Mesenchymal stem cell (in vitro differentiated cells and primary cell): ENCODE data around the gene GPHA2.
A peak's percentile ranks its signal among the peaks of the same experiment; 100 is the strongest.

Experiments
- DNase-seq: peaks from one replicate; pipeline ENCODE4 v3.0.0-alpha.2; 2013
- H2AFZ ChIP-seq: one replicate; pipeline ENCODE4 v1.6.1; 2013; ENCODE audit warnings: low read depth, mild to moderate bottlenecking, control low read depth, inconsistent platforms, low read length, moderate library complexity
- H2AK5ac ChIP-seq: 2 replicates; pipeline ENCODE4 v1.6.1; 2013; ENCODE audit warnings: low read length, moderate library complexity, mild to moderate bottlenecking, inconsistent platforms; ENCODE audit not compliant: severe bottlenecking
- H2BK120ac ChIP-seq: one replicate; pipeline ENCODE4 v1.6.1; 2013; ENCODE audit warnings: low read depth, mild to moderate bottlenecking, inconsistent platforms, low read length, moderate library complexity
- H2BK12ac ChIP-seq, 2 experiments: one replicate each; pipeline ENCODE4 v1.6.1; 2013; ENCODE audit warnings: inconsistent platforms in 2 of 2, low read length in 2 of 2, mild to moderate bottlenecking in 2 of 2, moderate library complexity in 2 of 2, control low read depth in 1 of 2
- H2BK15ac ChIP-seq: one replicate; pipeline ENCODE4 v1.6.1; 2013; ENCODE audit warnings: mild to moderate bottlenecking, low read depth, inconsistent platforms; ENCODE audit not compliant: poor library complexity, severe bottlenecking
- H2BK5ac ChIP-seq: 2 replicates; pipeline ENCODE4 v1.6.1; 2013; ENCODE audit warnings: low read depth, mild to moderate bottlenecking, low read length, control low read depth, inconsistent platforms; ENCODE audit not compliant: poor library complexity, severe bottlenecking
- H3K14ac ChIP-seq, 2 experiments: one replicate each; pipeline ENCODE4 v1.6.1; 2013; ENCODE audit warnings: inconsistent platforms in 2 of 2, low read length in 2 of 2, control low read depth in 1 of 2, mild to moderate bottlenecking in 1 of 2, moderate library complexity in 1 of 2
- H3K18ac ChIP-seq, 2 experiments: one replicate each; pipeline ENCODE4 v1.6.1; 2013; ENCODE audit warnings: inconsistent platforms in 2 of 2, low read length in 2 of 2, control low read depth in 1 of 2, low read depth in 1 of 2, mild to moderate bottlenecking in 1 of 2
- H3K23ac ChIP-seq, 2 experiments: one replicate each; pipeline ENCODE4 v1.6.1; 2013; ENCODE audit warnings: inconsistent platforms in 2 of 2, low read length in 2 of 2, mild to moderate bottlenecking in 2 of 2, moderate library complexity in 2 of 2, control low read depth in 1 of 2
- H3K27ac ChIP-seq: 2 replicates; pipeline ENCODE4 v1.5.1; 2013; ENCODE audit warnings: mild to moderate bottlenecking, moderate library complexity, low read length, control low read depth, inconsistent platforms; ENCODE audit not compliant: poor library complexity, severe bottlenecking
- H3K27me3 ChIP-seq, 2 experiments: 2 replicates each; pipeline versions ENCODE4 v1.6.1 to v1.7.0; 2013; ENCODE audit warnings: low read length in 2 of 2, mild to moderate bottlenecking in 2 of 2, moderate library complexity in 2 of 2, control low read depth in 1 of 2, inconsistent platforms in 1 of 2; ENCODE audit not compliant: control insufficient read depth in 1 of 2, insufficient read depth in 1 of 2
- H3K36me3 ChIP-seq, 2 experiments: 2 replicates each; pipeline versions ENCODE4 v1.6.1 to v1.7.0; 2013; ENCODE audit warnings: low read length in 2 of 2, control low read depth in 1 of 2, inconsistent platforms in 1 of 2, low read depth in 1 of 2, mild to moderate bottlenecking in 1 of 2; ENCODE audit not compliant: insufficient read depth in 2 of 2, control insufficient read depth in 1 of 2
- H3K4ac ChIP-seq, 2 experiments: one replicate each; pipeline ENCODE4 v1.6.1; 2013; ENCODE audit warnings: inconsistent platforms in 2 of 2, low read length in 2 of 2, mild to moderate bottlenecking in 2 of 2, moderate library complexity in 2 of 2, control low read depth in 1 of 2, low read depth in 1 of 2
- H3K4me1 ChIP-seq: 2 replicates; pipeline ENCODE4 v1.6.1; 2013; ENCODE audit warnings: low read depth, low read length, control low read depth; ENCODE audit not compliant: control insufficient read depth, insufficient read depth
- H3K4me2 ChIP-seq: 2 replicates; pipeline ENCODE4 v1.6.1; 2013; ENCODE audit warnings: low read length, mild to moderate bottlenecking, inconsistent platforms; ENCODE audit not compliant: poor library complexity, severe bottlenecking
- H3K4me3 ChIP-seq, 2 experiments: 2 replicates each; pipeline versions ENCODE4 v1.5.1 to v1.7.0; 2013; ENCODE audit warnings: low read length in 2 of 2, mild to moderate bottlenecking in 2 of 2, control low read depth in 1 of 2, low read depth in 1 of 2; ENCODE audit not compliant: insufficient read depth in 1 of 2
- H3K79me1 ChIP-seq: replicated peaks from 2 replicates; pipeline ENCODE4 v1.6.1; 2013; ENCODE audit warnings: mild to moderate bottlenecking, control low read depth, low read length, inconsistent platforms; ENCODE audit not compliant: poor library complexity, severe bottlenecking
- H3K9ac ChIP-seq: 2 replicates; pipeline ENCODE4 v1.7.0; 2013; ENCODE audit warnings: mild to moderate bottlenecking, low read length, moderate library complexity
- H3K9me3 ChIP-seq: 2 replicates; pipeline ENCODE4 v1.7.0; 2013; ENCODE audit warnings: mild to moderate bottlenecking, low read length; ENCODE audit not compliant: control insufficient read depth
- H4K8ac ChIP-seq: one replicate; pipeline ENCODE4 v1.6.1; 2013; ENCODE audit warnings: inconsistent platforms, mild to moderate bottlenecking, low read length, moderate library complexity
- H4K91ac ChIP-seq: one replicate; pipeline ENCODE4 v1.6.1; 2013; ENCODE audit warnings: mild to moderate bottlenecking, low read length, inconsistent platforms
- WGBS: methylation state at CpG from one replicate; pipeline ENCODE4 v1.1.7; 2013; ENCODE audit warnings: mixed read lengths; 5-methylcytosine and 5-hydroxymethylcytosine counted together

The GPHA2 gene

DNA sequence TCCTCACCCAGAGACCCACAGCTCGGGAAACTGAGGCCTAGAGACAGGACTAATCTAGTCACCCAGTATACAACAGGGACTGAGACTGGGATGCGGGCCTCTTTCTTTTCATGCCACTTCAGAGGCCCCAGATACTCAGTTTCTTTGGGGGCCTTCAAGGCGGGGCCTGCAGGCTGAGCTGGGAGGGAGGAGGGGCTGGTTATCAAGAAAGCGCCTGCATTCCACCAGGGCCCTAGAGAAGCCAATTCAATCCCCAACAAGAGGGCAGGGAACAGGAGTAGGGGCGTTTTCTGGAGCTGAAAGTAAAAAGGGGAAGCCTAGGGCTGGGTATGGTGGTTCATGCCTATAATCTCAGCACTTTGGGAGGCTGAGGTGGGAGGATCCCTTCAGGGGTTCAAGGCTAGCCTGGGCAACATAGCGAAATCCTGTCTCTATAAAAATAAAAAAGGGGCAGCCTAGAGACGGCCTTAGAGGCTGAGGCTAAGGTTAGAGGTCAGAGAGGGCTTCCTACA, 20.3 kb downstream of the GPHA2 start:
- no peak overlapping the region for H2AFZ ChIP-seq
- no peaks in the 10 kb centered on the region for H3K27me3 ChIP-seq
- peak overlapping the region; percentile 29 for H2BK15ac ChIP-seq
- H3K4me1 ChIP-seq, result peaks cover 16% of the 10 kb centered on the region
- no peak overlapping the region for H3K4ac ChIP-seq
- H3K18ac ChIP-seq, result peak overlapping the region in 1 of 2 experiments; percentile 11
- peak overlapping the region; percentile 98 for H3K9ac ChIP-seq
- H3K79me1 ChIP-seq, result peaks cover 26% of the 10 kb centered on the region
- H2BK120ac ChIP-seq, result no peak overlapping the region
- H3K23ac ChIP-seq, result no peak overlapping the region
- no peak overlapping the region for H4K8ac ChIP-seq
- H3K9me3 ChIP-seq, result no peaks in the 10 kb centered on the region
- WGBS, result 89% methylated on average over 7 of the region's 7 CpGs
- no peak for DNase-seq
- H3K36me3 ChIP-seq, result peaks cover 38 to 39% of the 10 kb centered on the region in 2 experiments
- no peak overlapping the region for H2BK12ac ChIP-seq
- H3K4me3 ChIP-seq, result peak overlapping the region in 1 of 2 experiments; percentile 100
- no peak overlapping the region for H4K91ac ChIP-seq
- H3K27ac ChIP-seq, result no peak overlapping the region
- no peak overlapping the region for H2AK5ac ChIP-seq
- H3K14ac ChIP-seq, result no peak overlapping the region
- peak overlapping the region; percentile 90 for H3K4me2 ChIP-seq
- no peak overlapping the region for H2BK5ac ChIP-seq

DNA sequence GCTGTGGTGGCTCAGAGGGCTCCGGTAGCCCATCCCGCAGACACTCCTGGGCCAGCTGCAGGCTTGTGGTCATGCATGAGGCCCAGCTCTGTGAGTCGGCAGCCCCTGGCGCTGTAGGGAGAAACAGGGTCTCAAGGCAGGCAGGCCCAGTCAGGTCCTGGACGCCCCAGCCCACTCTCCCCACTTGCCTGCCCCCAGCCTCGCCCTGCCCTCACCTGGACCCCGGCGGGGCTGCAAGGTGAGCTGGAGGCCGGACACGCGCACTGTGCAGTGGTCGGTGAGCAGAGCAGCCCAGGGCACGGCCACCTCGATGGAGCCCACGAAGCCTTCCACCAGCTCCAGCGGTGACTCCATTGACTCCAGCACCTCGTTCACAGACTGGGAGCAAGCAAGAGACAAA, 21.6 kb downstream of the GPHA2 start:
- Histone ChIP-seq H3K18ac (no peak overlapping the region), H4K91ac (no peak overlapping the region), H3K79me1 (peaks cover 26% of the 10 kb centered on the region), H3K4me2 (no peak overlapping the region), H3K27ac (no peak overlapping the region), H3K4me3 (no peak overlapping the region), H3K9me3 (no peaks in the 10 kb centered on the region), H3K36me3 (peaks cover 51 to 52% of the 10 kb centered on the region in 2 experiments), H2BK12ac (no peak overlapping the region), H2AK5ac (no peak overlapping the region), H3K4ac (no peak overlapping the region), H4K8ac (no peak overlapping the region), H2BK15ac (no peak overlapping the region), H3K14ac (no peak overlapping the region), H2BK5ac (no peak overlapping the region), H3K9ac (no peak overlapping the region), H2BK120ac (no peak overlapping the region), H3K4me1 (peaks cover 16% of the 10 kb centered on the region), H2AFZ (no peak overlapping the region), H3K23ac (no peak overlapping the region), H3K27me3 (no peaks in the 10 kb centered on the region)
- DNase-seq, result no peak
- WGBS, result 97% methylated on average over 17 of the region's 17 CpGs

- no peak overlapping the region for H4K8ac ChIP-seq
- H3K9ac ChIP-seq, result no peak overlapping the region
- H3K9me3 ChIP-seq, result no peaks in the 10 kb centered on the region
- H3K4me1 ChIP-seq, result peaks cover 14% of the 10 kb centered on the region
- H2AK5ac ChIP-seq, result no peak overlapping the region
- H3K23ac ChIP-seq, result no peak overlapping the region
- WGBS, result 90% methylated on average over 18 of the region's 18 CpGs
- H3K4me2 ChIP-seq, result no peak overlapping the region
- no peak overlapping the region for H2BK15ac ChIP-seq
- no peak overlapping the region for H4K91ac ChIP-seq
- H3K27ac ChIP-seq, result no peak overlapping the region
- no peak overlapping the region for H2BK12ac ChIP-seq
- H3K4me3 ChIP-seq, result no peak overlapping the region
- no peaks in the 10 kb centered on the region for H3K27me3 ChIP-seq
- no peak overlapping the region for H3K18ac ChIP-seq
- no peak overlapping the region for H3K4ac ChIP-seq
- H2BK120ac ChIP-seq, result no peak overlapping the region
- no peak overlapping the region for H3K14ac ChIP-seq
- DNase-seq, result no peak
- H3K36me3 ChIP-seq, result peaks cover 60% of the 10 kb centered on the region in 2 experiments
- H3K79me1 ChIP-seq, result peaks cover 25% of the 10 kb centered on the region
- H2AFZ ChIP-seq, result no peak overlapping the region
- no peak overlapping the region for H2BK5ac ChIP-seq
Measured at GRCh38 chr11:64913171-64913727, 22.4 kb downstream of the GPHA2 start.

DNA sequence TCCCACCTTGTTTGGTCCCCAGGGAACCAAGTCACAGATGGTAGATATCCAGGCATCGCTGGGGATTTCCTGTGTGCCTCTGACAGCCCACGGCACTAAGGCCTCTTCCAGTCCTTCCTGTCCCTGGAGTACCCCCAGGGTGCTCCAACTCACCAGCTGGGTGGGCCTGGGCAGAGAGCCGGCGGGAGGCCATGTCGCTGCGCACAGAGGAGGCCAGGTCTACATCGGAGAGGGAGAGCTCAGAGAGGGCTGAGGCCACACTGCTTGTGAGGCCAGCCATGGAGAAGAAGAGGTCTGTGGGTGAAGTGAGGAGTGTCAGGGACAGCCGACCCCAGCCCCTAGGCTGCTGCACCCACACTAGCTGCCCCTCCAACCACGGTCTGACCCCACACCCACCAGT, 24.0 kb downstream of the GPHA2 start:
- peaks cover 72 to 74% of the 10 kb centered on the region in 2 experiments for H3K36me3 ChIP-seq
- H3K14ac ChIP-seq, result no peak overlapping the region
- H2AFZ ChIP-seq, result no peak overlapping the region
- no peak overlapping the region for H2BK12ac ChIP-seq
- no peak overlapping the region for H4K8ac ChIP-seq
- H2BK15ac ChIP-seq, result no peak overlapping the region
- H3K9ac ChIP-seq, result no peak overlapping the region
- H2BK5ac ChIP-seq, result no peak overlapping the region
- H3K4ac ChIP-seq, result no peak overlapping the region
- no peaks in the 10 kb centered on the region for H3K9me3 ChIP-seq
- no peak overlapping the region for H4K91ac ChIP-seq
- peaks cover 25% of the 10 kb centered on the region for H3K79me1 ChIP-seq
- peaks cover 13% of the 10 kb centered on the region for H3K4me1 ChIP-seq
- no peak overlapping the region for H3K23ac ChIP-seq
- H3K4me2 ChIP-seq, result no peak overlapping the region
- DNase-seq, result no peak
- H2AK5ac ChIP-seq, result no peak overlapping the region
- no peak overlapping the region for H2BK120ac ChIP-seq
- H3K27me3 ChIP-seq, result no peaks in the 10 kb centered on the region
- no peak overlapping the region for H3K18ac ChIP-seq
- H3K27ac ChIP-seq, result no peak overlapping the region
- H3K4me3 ChIP-seq, result no peak overlapping the region
- 94% methylated on average over 6 of the region's 9 CpGs for WGBS
